Osteoblast (primary cell): ENCODE measurements around the gene FOSL1. TPM values are rescaled to one million over a fixed set of nuclear protein-coding genes. Genes with fewer than 3 reads are reported as not detected.

Source experiments
- DNase-seq: peaks from one replicate; pipeline ENCODE4 v3.0.0; 2011; ENCODE audit warnings: low spot score, mixed read lengths; ENCODE audit not compliant: insufficient read length; ENCODE audit errors: missing footprints
- H2AFZ ChIP-seq: 2 replicates; pipeline ENCODE4 v1.6.0; 2011; ENCODE audit warnings: mild to moderate bottlenecking, low read length
- H3K27ac ChIP-seq: 2 replicates; pipeline ENCODE4 v1.5.1; 2011; ENCODE audit warnings: mild to moderate bottlenecking, low read depth, low read length, moderate library complexity
- H3K27me3 ChIP-seq: 2 replicates; pipeline ENCODE4 v1.6.0; 2012; ENCODE audit warnings: mild to moderate bottlenecking, control low read depth, inconsistent platforms, low read length, moderate library complexity; ENCODE audit not compliant: insufficient read depth
- H3K36me3 ChIP-seq: 2 replicates; pipeline ENCODE4 v1.5.1; 2011; ENCODE audit warnings: mild to moderate bottlenecking, low read length, control low read depth, moderate library complexity; ENCODE audit not compliant: insufficient read depth
- H3K4me1 ChIP-seq: 2 replicates; pipeline ENCODE4 v1.5.1; 2011; ENCODE audit warnings: mild to moderate bottlenecking, low read length, control low read depth, moderate library complexity; ENCODE audit not compliant: insufficient read depth
- H3K4me2 ChIP-seq: 2 replicates; pipeline ENCODE4 v1.6.0; 2011; ENCODE audit warnings: mild to moderate bottlenecking, low read length; ENCODE audit not compliant: insufficient read depth
- H3K4me3 ChIP-seq: fragments of 200-600 bp; sonication (generic); 3 replicates; pipeline ENCODE4 v1.5.1; 2012; ENCODE audit warnings: mild to moderate bottlenecking, low read length, inconsistent platforms; ENCODE audit not compliant: insufficient read depth
- H3K79me2 ChIP-seq: 2 replicates; pipeline ENCODE4 v1.6.0; 2012; ENCODE audit warnings: mild to moderate bottlenecking, low read length, control low read depth, inconsistent platforms; ENCODE audit not compliant: insufficient read depth
- H3K9me3 ChIP-seq: 2 replicates; pipeline ENCODE4 v1.5.1; 2011; ENCODE audit warnings: low read depth, low read length, control low read depth
- H4K20me1 ChIP-seq: 2 replicates; pipeline ENCODE4 v1.6.0; 2012; ENCODE audit warnings: mild to moderate bottlenecking, low read length, control low read depth; ENCODE audit not compliant: insufficient read depth
- total RNA-seq: library from RNA; depleted of rRNA; stranded (reverse); fragments of >200 nt; gene quantifications from 2 replicates; pipeline ENCODE4 v1.2.3, GENCODE V29; 2012
- TF ChIP-seq, protein P1 (sequence below): IDR thresholded peaks from 2 replicates; pipeline ENCODE4 v1.5.1; 2011; ENCODE audit warnings: mild to moderate bottlenecking, low read depth, low read length, moderate library complexity; ENCODE audit errors: extremely low read depth

The FOSL1 gene
- total RNA-seq, 1 donor: 13.0 TPM

DNA sequence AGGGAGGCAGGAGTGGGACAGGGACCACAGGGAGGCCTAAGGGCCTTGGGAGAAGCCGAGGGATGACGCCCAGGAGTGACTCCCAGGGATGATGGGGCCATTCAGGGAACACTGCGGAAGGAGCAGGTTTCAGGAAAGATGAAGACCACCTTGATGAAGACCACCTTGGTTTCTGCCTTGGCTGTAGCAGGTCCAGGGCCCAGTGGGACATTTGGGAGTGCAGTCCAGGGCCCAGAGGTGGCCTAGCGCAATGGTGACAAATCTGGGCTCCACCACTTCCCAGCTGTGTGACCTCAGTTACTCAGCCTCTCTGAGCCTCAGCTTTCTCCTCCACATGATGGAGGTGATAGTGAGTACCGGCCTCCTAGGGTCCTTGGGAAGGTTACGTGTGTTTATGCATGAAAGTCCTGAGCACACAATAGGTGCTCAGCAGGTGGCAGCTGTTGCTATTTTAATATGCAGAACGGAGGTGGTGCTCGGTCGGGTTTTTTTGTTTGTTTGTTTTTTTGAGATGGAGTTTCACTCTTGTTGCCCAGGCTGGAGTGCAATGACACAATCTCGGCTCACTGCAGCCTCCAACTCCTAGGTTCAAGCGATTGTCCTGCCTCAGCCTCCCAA lies 45.9 kb upstream of the FOSL1 start:
- no peaks in the 10 kb centered on the region for H3K79me2 ChIP-seq
- H3K9me3 ChIP-seq: no peaks in the 10 kb centered on the region
- no peaks in the 10 kb centered on the region for H3K27me3 ChIP-seq
- H3K36me3 ChIP-seq: no peaks in the 10 kb centered on the region
- no peak overlapping the region for H3K4me3 ChIP-seq
- peak; percentile 57 for DNase-seq
- no peaks in the 10 kb centered on the region for H4K20me1 ChIP-seq
- no peak overlapping the region for H3K4me2 ChIP-seq
- H3K4me1 ChIP-seq: peaks cover 11% of the 10 kb centered on the region
- no peak overlapping the region for H2AFZ ChIP-seq
- TF ChIP-seq, protein P1, sequence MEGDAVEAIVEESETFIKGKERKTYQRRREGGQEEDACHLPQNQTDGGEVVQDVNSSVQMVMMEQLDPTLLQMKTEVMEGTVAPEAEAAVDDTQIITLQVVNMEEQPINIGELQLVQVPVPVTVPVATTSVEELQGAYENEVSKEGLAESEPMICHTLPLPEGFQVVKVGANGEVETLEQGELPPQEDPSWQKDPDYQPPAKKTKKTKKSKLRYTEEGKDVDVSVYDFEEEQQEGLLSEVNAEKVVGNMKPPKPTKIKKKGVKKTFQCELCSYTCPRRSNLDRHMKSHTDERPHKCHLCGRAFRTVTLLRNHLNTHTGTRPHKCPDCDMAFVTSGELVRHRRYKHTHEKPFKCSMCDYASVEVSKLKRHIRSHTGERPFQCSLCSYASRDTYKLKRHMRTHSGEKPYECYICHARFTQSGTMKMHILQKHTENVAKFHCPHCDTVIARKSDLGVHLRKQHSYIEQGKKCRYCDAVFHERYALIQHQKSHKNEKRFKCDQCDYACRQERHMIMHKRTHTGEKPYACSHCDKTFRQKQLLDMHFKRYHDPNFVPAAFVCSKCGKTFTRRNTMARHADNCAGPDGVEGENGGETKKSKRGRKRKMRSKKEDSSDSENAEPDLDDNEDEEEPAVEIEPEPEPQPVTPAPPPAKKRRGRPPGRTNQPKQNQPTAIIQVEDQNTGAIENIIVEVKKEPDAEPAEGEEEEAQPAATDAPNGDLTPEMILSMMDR: no peak
- H3K27ac ChIP-seq: no peak overlapping the region

DNA sequence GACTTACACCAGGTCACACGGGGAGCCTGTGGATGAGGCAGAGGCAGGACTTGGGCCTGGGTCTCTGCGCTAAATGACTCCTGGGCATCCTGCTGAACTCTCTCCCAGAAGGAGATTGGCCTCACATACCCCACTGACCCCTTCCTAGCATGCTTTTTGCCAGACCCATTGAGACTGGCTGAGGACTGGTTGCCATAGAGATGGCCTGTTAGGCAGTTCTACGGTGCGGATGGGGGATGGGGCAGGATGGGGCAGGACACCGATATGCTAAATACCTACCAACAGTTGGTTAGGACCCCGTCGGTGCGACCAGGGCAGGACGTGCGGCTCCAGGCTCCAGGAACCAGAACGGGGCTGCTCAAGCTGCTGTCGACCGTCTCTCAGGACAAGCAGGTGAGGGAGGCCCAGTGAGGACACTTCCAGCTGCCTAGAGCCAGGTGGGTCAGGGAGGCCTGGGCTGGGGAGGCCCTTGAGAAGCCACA lies 45.3 kb upstream of the FOSL1 start, which contains the start of gene TSGA10IP:
Gene TSGA10IP (plus strand): TSS at position 51 of the 482 bp plus-strand sequence. CDS start 196 bp downstream, at position 247.
- DNase-seq: peak; percentile 73
- Histone ChIP-seq H3K9me3 (no peaks in the 10 kb centered on the region), H2AFZ (peak within 1 kb of the TSS; percentile 70), H3K27ac (no peak within 1 kb of the TSS), H3K27me3 (no peaks in the 10 kb centered on the region), H3K4me3 (no peak within 1 kb of the TSS), H3K36me3 (no peaks in the 10 kb centered on the region), H3K79me2 (no peaks in the 10 kb centered on the region), H3K4me1 (peaks cover 17% of the 10 kb centered on the region), H3K4me2 (no peak within 1 kb of the TSS), H4K20me1 (no peaks in the 10 kb centered on the region)
- TF ChIP-seq, protein P1: no peak

DNA sequence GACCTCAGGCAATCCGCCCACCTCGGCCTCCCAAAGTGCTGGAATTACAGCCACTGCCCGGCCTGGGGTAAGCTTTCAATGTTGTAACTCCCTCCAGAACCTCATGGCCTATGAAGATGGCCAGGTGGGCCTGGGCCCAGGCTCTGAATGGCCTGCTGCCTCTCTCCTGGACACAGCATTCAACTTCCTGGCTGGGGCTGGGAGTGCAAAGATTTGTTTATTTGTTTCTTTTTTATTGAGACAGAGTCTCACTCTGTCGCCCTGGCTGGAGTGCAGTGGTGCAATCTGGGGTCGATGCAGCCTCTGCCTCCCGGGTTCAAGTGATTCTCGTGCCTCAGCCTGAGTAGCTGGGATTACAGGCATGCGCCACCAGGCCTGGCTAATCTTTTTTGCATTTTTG lies 44.6 kb upstream of the FOSL1 start:
- TF ChIP-seq, protein P1: no peak
- Histone ChIP-seq H3K79me2 (no peaks in the 10 kb centered on the region), H3K9me3 (no peaks in the 10 kb centered on the region), H2AFZ (peak overlapping the region; percentile 47), H3K4me3 (no peak overlapping the region), H3K27ac (no peak overlapping the region), H3K4me1 (peaks cover 20% of the 10 kb centered on the region), H3K4me2 (no peak overlapping the region), H3K27me3 (no peaks in the 10 kb centered on the region), H4K20me1 (no peaks in the 10 kb centered on the region), H3K36me3 (no peaks in the 10 kb centered on the region)
- peak; percentile 64 for DNase-seq

DNA sequence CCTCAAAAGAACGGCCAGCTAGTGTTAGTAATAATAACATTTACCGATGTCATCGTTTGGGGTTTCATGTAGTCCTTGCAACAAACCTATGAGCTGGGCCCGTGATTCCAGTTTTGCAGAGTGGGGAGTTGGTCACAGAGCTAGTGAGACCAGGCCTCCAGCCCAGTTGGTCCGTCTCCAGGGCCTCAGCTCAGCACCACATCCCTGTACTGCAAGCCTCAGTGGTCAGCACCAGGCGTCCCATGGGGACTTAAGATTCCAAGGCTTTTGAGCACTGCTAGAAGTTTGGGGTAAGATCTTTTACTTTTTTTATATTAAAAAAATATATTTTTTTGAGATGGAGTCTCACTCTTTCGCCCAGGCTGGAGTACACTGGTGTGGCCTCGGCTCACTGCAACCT lies 44.0 kb upstream of the FOSL1 start:
- H3K4me3 ChIP-seq: no peak overlapping the region
- no peaks in the 10 kb centered on the region for H4K20me1 ChIP-seq
- no peak overlapping the region for H3K4me2 ChIP-seq
- H3K9me3 ChIP-seq: no peaks in the 10 kb centered on the region
- TF ChIP-seq, protein P1: no peak
- peak; percentile 80 for DNase-seq
- peak overlapping the region; percentile 70 for H2AFZ ChIP-seq
- no peaks in the 10 kb centered on the region for H3K79me2 ChIP-seq
- H3K27me3 ChIP-seq: no peaks in the 10 kb centered on the region
- H3K36me3 ChIP-seq: no peaks in the 10 kb centered on the region
- peaks cover 20% of the 10 kb centered on the region for H3K4me1 ChIP-seq
- no peak overlapping the region for H3K27ac ChIP-seq
